ENCODE results near the gene P2RY6. TPM values are rescaled to one million over a fixed set of nuclear protein-coding genes. Genes with fewer than 3 reads are reported as not detected.
"Not testable (repeated sequence)": the region's sequence is repeated elsewhere in the genome, so short reads cannot be mapped to it uniquely, and the experiment has no call there.

Gene P2RY6
- total RNA-seq, 1 donor from 2014 or later, result 3.7 TPM

DNA sequence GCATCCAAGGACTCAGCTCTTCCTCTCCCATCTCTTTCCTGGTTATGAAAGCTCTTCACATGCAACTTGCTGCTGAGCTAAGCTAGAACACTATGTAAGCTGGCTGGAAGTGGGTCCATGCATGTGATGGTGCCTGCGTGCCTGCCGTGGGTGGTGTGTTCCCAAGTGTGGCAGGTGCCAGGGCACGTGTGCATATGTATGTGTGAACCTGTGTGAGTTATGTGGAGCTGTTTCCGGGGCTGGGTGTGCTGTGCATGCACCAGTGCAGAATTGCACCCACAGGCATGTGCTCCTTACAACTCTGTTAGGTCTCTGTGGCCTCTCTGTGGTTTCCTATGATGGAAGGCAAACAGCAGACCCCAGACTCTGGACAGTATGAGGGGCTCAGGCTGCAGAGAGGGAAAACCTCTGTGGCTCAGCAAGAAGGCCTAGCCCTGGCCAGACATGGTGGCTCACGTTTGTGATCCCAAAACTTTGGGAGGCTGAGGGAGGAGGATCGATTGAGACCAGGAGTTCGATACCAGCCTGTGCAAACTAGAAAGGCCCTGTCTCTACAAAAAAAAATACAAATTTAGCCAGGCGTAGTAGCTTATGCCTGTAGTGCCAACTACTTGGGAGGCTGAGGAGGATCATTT lies 4.1 kb upstream of the P2RY6 start:
- DNase-seq (ENCODE audit: low read depth), result no peak
- no peak overlapping the region for H3K4me3 ChIP-seq (ENCODE audit: low read depth, low read length)
- TF ChIP-seq, protein P1, sequence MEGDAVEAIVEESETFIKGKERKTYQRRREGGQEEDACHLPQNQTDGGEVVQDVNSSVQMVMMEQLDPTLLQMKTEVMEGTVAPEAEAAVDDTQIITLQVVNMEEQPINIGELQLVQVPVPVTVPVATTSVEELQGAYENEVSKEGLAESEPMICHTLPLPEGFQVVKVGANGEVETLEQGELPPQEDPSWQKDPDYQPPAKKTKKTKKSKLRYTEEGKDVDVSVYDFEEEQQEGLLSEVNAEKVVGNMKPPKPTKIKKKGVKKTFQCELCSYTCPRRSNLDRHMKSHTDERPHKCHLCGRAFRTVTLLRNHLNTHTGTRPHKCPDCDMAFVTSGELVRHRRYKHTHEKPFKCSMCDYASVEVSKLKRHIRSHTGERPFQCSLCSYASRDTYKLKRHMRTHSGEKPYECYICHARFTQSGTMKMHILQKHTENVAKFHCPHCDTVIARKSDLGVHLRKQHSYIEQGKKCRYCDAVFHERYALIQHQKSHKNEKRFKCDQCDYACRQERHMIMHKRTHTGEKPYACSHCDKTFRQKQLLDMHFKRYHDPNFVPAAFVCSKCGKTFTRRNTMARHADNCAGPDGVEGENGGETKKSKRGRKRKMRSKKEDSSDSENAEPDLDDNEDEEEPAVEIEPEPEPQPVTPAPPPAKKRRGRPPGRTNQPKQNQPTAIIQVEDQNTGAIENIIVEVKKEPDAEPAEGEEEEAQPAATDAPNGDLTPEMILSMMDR (conservative IDR thresholded peaks at IDR 0.05; ENCODE audit: low read depth, low read length), result no peak

DNA sequence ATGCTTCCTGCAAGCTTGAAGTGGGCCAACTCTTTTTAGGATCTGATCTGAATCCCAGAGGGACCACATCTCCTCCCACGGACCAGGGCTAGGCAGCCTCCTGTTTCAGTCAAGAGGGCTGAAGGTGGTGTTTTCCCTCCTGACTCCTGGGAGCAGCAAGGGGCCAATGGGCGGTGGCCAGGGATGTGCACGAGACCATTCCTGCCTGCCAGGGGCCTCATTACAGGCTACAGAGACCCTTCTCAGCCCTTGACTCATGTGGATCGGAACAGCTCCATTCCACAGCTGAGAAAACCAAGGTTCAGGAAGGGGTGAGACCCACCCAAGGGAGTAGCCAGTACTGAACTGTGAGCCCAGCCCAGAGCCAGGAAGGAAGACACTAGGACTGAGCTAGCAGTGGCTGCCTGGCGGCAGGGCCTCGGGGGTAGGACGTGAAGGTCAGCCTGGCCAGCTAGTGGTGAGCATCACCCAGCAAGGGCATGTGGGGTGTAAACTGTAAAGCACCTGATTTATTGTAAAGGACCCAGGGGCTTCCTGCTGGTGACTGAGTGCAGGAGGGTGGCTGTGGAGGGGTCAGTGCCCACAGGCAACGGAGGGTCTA lies 3.4 kb upstream of the P2RY6 start:
- H3K4me3 ChIP-seq (ENCODE audit: low read depth, low read length), result no peak overlapping the region
- TF ChIP-seq, protein P1 (conservative IDR thresholded peaks at IDR 0.05; ENCODE audit: low read depth, low read length), result no peak
- DNase-seq (ENCODE audit: low read depth), result no peak

DNA sequence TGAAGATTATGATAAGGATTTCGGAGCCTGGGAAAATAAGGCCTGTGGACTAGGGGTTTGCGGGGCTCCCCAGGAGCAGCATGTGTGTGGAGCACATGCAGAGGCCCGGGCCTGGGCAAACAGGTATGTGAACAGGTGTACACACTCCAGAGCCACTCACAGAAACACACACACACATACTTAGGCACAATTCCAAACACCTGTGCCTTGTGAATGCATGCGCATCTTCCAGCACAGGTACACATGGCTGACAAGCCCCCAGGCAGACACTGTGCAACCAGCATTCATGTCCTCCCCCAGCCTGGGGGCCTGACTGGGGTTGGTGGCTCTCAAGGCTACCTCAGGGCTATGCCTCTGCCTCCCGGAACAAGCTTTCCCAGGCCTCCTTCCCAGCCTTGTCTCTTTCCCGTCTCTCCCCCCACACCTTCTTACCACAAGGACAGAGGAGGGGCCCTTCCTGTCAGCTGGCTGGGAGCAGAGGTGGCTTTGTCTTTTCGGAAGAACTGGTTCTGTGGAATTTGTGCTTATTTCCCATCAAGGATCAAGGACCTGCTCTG lies 2.6 kb upstream of the P2RY6 start:
- TF ChIP-seq, protein P1 (conservative IDR thresholded peaks at IDR 0.05; ENCODE audit: low read depth, low read length), result no peak

DNA sequence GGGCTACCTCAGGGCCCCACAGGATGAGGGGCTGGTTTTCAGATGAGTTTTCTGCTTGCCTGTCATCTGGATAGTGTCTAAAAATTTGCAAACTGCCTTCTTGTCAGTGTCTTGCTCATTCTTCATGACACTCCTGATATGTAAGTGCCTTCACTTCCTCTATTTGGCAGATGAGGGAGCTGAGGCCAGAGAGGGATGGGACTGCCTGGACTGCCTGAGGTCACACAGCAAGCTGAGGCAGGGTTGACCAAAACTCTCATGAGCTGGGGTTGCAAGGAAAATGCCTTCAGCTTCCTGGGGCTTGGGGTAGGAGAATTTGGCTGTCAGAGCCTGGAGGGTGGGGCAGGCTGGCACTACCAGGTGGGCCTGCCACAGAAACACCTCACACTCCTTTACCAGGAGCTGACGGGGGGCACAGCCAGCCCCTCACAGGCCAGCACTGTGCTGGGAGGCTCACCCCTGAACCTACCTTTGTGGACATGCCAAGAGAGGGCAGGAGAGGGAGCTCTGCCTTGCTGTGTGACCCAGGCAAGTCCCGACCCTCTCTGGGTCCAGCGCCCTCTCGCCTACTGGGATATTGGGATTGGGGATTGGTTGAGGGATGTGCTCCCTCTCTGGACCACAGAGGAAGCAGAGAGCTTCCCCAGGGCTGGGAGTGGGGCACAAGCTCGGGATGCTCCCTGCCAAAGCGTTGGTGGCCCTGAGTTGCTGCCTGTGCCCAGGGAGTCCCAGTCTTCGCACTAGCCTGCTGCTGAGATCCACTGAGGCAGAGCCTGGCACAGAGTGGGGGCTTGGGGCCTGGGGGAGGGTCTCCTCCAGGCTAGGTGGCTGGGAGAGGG lies 1.9 kb upstream of the P2RY6 start:
- no peak overlapping the region for H3K4me3 ChIP-seq (ENCODE audit: low read depth, low read length)
- DNase-seq (ENCODE audit: low read depth), result no peak
- TF ChIP-seq, protein P1 (conservative IDR thresholded peaks at IDR 0.05; ENCODE audit: low read depth, low read length), result no peak

More for the DNA sequence above, 2.6 kb upstream of the P2RY6 start:
- no peak overlapping the region for H3K4me3 ChIP-seq (ENCODE audit: low read depth, low read length)
- no peak for DNase-seq (ENCODE audit: low read depth)

DNA sequence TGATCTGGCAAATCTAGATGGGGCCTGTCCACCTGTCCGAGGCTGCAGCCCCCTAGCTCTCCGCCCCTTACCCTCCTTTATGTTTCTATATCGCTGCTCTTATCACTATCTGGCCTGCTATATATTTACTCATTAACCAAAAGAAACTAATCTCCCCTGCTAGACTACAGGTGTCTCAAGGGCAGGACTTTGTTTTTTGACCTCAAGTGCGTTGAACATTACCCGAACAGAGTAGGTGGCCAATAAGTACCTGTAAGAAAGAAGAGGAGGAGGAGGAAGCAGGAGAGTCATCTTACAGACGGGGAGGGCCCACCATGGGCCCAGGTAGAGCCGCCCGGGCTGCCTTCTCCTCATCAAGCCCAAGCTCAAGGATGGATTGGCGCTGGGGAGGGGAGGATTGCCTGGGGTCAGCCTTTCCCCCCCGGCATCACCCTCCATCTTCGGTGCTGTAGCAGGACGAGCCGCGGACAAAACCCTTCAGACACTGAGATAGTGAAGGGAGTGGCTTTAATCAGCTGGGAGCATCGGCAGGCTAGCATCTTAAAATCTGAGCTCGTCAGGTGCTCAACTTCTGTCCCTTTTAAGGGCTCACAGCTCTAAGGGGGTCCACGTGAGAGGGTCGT lies 1.2 kb upstream of the P2RY6 start:
- TF ChIP-seq, protein P1 (conservative IDR thresholded peaks at IDR 0.05; ENCODE audit: low read depth, low read length), result no peak
- no peak overlapping the region for H3K4me3 ChIP-seq (ENCODE audit: low read depth, low read length)
- no peak for DNase-seq (ENCODE audit: low read depth)

DNA sequence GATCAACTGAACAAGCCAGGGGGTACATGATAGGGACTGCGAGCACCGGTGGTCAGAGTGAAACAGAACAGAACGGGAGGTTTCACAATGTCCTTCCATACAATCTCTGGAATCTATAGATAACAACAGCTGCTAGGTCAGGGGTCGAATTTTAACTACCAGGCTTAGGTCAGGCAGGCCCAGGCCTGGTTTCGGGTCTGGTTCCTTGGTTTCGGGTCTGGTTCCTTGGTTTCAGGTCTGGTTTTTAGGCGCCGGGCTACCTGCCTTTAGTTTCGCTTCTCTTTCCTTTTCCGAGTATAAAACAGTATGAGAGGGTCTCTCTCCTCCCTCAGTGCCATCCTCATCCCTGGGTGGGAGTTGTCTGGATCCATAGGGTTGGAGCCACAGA lies 666 bp upstream of the P2RY6 start:
- not testable (repeated sequence) for DNase-seq (ENCODE audit: low read depth)

DNA sequence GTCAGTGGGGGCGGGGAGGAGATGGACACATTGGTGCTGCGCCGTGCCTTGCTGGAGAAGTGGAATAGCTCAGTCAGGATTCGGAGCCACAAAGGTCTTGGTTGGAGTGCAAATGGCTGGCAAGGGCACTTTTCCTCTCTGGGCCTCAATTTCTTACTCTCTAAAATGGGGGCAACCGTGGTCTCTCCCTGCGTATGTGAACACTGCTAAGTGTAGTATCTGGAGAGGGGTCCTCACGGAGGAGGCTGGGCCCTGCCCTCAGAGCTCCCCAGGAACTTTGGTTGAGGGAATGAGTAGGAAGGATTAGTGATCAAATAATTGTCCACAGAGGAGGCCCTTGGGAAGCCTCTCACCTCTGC lies 521 bp downstream of the P2RY6 start:
- TF ChIP-seq, protein P1 (conservative IDR thresholded peaks at IDR 0.05; ENCODE audit: low read depth, low read length), result no peak

More for the DNA sequence above, 666 bp upstream of the P2RY6 start:
- H3K4me3 ChIP-seq (ENCODE audit: low read depth, low read length), result not testable (repeated sequence)

More for the DNA sequence above, 521 bp downstream of the P2RY6 start:
- DNase-seq (ENCODE audit: low read depth), result no peak
- H3K4me3 ChIP-seq (ENCODE audit: low read depth, low read length), result no peak overlapping the region

Data from epithelial cell of proximal tubule (primary cell).